DMS53 (cell line): ENCODE results near the gene NOXO1.
"Not testable (repeated sequence)": the region's sequence is repeated elsewhere in the genome, so short reads cannot be mapped to it uniquely, and the experiment has no call there.

Source experiments
- DNase-seq: peaks from one replicate; lab custom pipeline; 2025; lab: John Stamatoyannopoulos, UW

The NOXO1 gene

GRCh38 chr16:1941162-1942046 lies 39.9 kb downstream of the NOXO1 start:
- DNase-seq = peak; percentile 90

DNA sequence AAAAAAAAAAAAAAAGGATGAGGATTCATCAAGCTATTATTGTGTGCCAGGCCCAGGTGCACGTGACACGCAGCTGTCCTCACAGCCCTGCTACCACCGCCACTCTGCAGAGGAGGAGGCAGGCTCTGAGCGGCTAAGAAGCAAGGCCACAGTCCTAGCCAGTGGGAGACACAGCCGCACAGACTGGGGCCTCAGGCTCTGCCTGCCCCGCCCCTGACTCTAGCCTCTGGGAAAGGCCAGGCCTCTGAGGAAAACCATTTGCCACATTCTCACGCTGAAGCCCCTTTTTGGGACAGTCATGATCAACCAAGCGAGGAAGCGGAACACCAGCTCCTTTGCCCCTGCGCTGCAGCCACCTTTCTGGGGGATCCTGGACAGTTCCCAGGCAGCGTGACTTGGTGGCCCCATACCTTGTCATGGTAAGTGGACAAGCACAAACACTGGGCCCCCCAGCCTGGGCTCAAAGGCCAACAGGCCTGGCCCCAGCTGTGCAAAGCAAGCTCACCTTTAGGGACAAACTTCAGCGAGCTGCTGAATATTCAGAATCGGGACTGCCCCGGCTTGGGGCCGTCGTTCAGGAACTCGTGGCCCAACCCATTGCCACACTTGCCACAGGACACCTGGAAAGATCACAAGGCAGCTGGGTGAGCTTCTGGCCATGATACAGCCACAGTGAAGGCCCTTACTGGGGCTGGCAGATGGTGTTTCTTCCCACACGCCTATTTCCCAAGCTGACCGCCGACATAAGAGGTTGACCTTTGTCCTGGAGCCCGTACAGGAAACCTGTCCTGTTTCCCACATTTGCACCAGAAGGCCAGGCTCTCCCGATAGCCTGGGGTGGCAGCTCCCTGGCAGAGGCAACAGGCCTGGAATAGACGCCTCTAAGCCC lies 40.8 kb downstream of the NOXO1 start:
- peak; percentile 89 for DNase-seq

DNA sequence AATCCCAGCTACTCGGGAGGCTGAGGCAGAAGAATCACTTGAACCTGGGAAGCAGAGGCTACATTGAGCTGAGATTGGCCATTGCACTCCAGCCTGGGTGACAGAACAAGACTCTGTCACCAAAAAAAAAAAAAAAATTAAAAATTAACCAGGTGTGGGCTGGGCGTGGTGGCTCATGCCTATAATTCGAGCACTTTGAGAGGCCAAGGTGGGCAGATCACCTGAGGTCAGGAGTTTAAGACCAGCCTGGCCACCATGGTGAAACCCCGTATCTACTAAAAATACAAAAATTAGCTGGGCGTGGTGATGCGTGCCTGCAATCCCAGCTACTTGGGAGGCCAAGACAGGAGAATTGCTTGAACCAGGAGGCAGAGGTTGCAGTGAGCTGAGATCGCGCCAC lies 41.4 kb downstream of the NOXO1 start:
- DNase-seq = not testable (repeated sequence)

DNA sequence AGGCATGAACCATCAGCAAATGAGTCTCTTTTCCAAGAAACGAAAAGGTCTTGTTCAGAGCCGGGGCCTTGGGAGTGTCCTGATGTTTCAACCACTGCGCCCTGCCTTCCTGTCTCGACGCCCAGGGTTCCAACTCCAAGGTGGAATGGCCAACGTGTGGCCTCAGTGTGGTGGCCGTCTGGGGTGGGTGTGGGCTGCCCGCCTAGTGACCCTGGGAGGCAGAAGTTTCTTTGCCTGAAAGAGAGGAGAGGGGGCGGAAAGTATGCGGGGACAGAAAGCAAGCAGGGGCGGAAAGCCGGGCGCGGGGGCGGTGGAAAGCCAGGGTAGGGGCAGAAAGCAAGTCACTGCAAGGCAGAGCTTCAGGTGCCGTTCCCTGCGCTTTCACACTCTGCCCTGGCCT lies 42.4 kb downstream of the NOXO1 start:
- no peak for DNase-seq

- no peak for DNase-seq
These were observed 43.0 kb downstream of the NOXO1 start for GRCh38 chr16:1938316-1938715.

DNA sequence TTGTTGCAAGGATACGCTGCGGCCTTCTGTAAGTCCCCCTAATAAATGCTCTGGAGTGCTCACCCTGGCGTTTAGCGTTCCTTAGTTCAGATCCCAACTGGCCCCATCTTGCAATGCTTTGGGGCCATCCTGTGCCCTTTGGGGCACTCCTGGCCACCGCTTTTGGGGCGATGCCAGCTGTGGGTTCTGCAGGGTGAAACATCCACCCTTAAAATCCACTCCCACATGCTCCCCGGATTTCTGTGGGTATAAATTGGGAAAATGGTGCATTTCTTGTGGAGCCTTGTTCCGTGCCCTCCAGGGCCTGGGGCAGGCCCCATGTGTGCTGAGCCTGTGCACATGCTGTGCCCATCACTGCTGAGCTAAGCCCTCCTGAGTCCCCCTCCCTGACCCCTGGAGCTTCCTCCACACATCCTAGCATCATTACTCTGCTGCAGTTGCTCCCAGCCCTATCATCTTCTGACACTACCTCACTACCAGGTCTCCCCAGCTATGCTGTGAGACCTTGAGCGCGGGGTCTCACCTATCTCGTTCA lies 44.3 kb downstream of the NOXO1 start:
- DNase-seq = no peak

GRCh38 chr16:1933097-1933661 lies 48.1 kb downstream of the NOXO1 start:
- DNase-seq = peak; percentile 61

DNA sequence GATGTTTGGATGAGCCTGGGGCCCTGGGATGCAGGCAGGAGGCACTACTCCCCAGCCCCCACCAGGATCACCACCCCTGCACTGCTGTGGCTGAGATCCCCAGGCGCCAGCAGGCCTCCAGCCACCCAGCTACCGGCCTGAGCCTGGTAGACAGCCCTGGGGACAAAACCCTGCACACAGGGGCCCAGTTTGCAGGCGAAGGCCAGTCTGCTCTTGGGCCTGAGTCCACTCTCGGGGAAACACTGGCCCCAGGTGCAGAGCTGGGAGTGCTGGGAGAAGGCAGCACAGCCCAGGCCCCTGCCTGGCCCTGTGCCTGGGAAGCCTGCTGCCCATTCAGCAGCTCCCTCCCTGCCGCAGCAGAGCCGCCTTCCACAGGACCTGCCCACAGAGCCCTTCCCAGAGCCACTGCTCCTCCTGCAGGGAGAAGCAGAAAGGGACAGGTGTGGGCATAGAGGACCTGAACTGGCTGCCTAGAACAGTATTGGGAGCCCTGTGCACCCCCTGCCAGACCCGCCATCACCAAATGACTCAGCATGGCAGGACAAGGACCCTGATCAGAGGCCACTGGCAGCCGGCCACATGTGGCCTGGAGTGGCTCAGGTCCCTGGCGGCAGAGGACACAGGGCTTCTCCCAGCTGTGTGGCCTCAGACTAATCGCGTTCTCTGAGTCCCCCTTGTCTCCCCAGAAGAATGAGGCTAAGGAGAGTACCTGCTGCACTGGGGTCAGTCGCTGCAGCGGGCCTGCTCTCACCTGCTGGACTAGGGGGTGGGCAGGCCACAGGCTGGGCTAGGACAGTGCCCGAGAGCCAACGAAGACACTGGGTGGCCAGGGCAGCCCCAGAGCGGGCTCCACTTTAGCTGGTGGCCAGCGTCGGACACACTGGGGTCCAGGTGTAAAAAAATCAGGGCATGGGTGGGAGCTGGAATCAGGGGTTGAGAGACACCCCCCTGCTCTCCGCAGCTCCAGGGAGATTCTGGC lies 48.9 kb downstream of the NOXO1 start:
- peak; percentile 81 for DNase-seq

DNA sequence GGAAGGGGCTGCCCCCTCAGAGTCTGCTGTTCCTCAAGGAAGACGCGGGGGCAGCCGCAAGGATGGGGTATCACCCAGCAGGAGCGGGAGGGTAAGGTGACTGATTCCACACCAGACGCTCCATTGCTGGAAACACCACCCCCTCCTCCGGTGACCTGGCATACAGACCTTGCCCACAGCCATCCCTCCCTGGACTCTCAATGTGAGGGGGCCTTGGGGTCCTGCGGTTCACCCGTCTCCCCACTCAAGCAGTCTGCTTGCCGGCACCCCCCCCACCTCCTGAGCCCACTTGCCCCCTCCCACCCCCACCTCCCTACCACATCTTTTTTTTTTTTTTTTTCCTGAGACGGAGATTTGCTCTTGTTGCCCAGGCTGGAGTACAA lies 50.9 kb downstream of the NOXO1 start:
- no peak for DNase-seq

DNA sequence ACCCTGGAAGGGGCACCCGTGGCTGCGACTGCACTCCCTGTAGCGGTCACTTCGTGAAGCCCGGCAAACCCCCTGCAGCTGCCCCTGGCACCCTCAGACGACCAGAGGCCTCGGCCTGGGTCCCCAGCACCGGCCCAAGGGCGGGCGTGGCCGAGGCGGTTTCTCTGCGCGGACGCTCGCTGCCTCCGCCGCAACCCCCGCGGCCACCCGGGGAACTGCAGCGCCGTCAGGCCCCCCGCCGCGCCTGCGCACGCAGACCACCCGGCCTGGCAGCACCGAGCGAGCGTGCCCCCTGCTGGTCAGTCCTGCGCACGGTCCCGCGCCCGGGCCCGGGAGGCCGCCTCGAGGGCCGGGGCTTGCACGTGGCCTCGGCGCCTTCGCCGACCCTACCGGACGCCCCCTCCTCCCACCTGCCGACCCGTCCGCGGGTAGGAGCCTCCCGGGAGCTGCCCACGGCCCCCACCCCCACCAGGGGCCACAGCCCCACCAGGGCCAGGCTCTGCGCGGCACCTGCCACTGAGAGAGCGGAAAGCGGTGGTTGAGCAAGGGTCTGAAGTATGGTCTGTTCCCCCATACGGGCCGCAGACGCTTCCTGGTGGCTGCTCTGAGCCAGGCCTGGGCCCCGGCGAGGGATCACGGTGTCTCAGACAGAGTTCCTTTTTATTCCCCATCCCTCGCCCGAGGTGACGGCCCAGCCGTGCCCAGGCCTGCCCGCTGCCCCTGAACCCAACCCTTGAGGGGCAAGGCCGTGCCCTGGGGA lies 51.5 kb downstream of the NOXO1 start:
- DNase-seq = peak; percentile 87

DNA sequence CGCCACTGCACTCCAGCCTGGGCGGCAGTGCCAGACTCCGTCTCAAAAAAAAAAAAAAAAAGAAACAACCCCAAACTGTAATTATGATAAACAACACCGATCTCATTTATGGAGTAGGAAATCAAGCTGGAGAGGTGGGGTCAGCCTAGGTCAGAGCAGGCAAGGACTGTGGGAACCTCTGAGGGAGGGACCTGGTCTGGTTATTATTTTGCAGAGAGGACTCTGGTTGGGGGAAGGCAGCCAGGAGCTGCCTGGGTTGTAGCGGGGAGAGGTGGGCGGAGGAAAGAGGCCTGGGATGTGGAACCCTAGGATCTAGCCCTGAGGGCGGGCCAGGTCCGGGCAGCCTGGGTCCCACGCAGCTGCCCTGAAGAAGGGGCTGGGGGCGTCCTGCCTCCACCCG lies 52.2 kb downstream of the NOXO1 start:
- peak; percentile 67 for DNase-seq
